Measurements from ENCODE around the gene PTPRN2.

The PTPRN2 gene

GRCh38 chr7:157567666-157568065 is 1020.0 kb downstream of the PTPRN2 start:
- POLR2A ChIA-PET = no interaction called here
- CTCF ChIA-PET = no interaction called here

GRCh38 chr7:157566631-157567006 is 1021.0 kb downstream of the PTPRN2 start:
- TF ChIP-seq ARNT (IDR thresholded peaks at IDR 0.05) = no peak
- TF ChIP-seq NFRKB (IDR thresholded peaks at IDR 0.05) = no peak
- no peak for TF ChIP-seq SUZ12 (IDR thresholded peaks at IDR 0.05)
- no peak for TF ChIP-seq LEF1 (IDR thresholded peaks at IDR 0.05; ENCODE audit: borderline replicate concordance)
- no peak for TF ChIP-seq PKNOX1 (IDR thresholded peaks at IDR 0.05)
- TF ChIP-seq ZNF384 (IDR thresholded peaks at IDR 0.05) = no peak
- TF ChIP-seq FOXM1 (IDR thresholded peaks at IDR 0.05; ENCODE audit: borderline replicate concordance) = no peak
- TF ChIP-seq HDGF (IDR thresholded peaks at IDR 0.05; ENCODE audit: borderline replicate concordance) = no peak
- TF ChIP-seq CTBP1 (IDR thresholded peaks at IDR 0.05; ENCODE audit: borderline replicate concordance) = no peak
- TF ChIP-seq BHLHE40 (IDR thresholded peaks at IDR 0.05; ENCODE audit: borderline replicate concordance) = no peak
- TF ChIP-seq FOXK2 (IDR thresholded peaks at IDR 0.05) = no peak
- no peak for TF ChIP-seq ELF4 (IDR thresholded peaks at IDR 0.05)
- TF ChIP-seq SP1 (IDR thresholded peaks at IDR 0.05) = no peak
- no peak for TF ChIP-seq L3MBTL2 (conservative IDR thresholded peaks at IDR 0.05)
- TF ChIP-seq TARDBP (IDR thresholded peaks at IDR 0.05) = no peak
- TF ChIP-seq FOXA1 (IDR thresholded peaks at IDR 0.05) = no peak
- CTCF ChIA-PET = interaction anchor here (0.8 kb wide), 1 partner anchor 91 kb away, joined by 4 read pairs; no protein-coding TSS in a partner anchor
- POLR2A ChIA-PET = no interaction called here
- no peak for DNase-seq (ENCODE audit: extremely low spot score)

More at GRCh38 chr7:157567666-157568065, 1020.0 kb downstream of the PTPRN2 start:
- DNase-seq (ENCODE audit: extremely low spot score) = no peak
- no peak for TF ChIP-seq LEF1 (IDR thresholded peaks at IDR 0.05; ENCODE audit: borderline replicate concordance)
- no peak for TF ChIP-seq SUZ12 (IDR thresholded peaks at IDR 0.05)
- TF ChIP-seq ZNF384 (IDR thresholded peaks at IDR 0.05) = no peak
- TF ChIP-seq CTBP1 (IDR thresholded peaks at IDR 0.05; ENCODE audit: borderline replicate concordance) = no peak
- TF ChIP-seq ARNT (IDR thresholded peaks at IDR 0.05) = no peak
- TF ChIP-seq BHLHE40 (IDR thresholded peaks at IDR 0.05; ENCODE audit: borderline replicate concordance) = no peak
- no peak for TF ChIP-seq FOXM1 (IDR thresholded peaks at IDR 0.05; ENCODE audit: borderline replicate concordance)
- TF ChIP-seq HDGF (IDR thresholded peaks at IDR 0.05; ENCODE audit: borderline replicate concordance) = no peak
- TF ChIP-seq L3MBTL2 (conservative IDR thresholded peaks at IDR 0.05) = no peak
- TF ChIP-seq PKNOX1 (IDR thresholded peaks at IDR 0.05) = no peak
- TF ChIP-seq SP1 (IDR thresholded peaks at IDR 0.05) = no peak
- no peak for TF ChIP-seq FOXK2 (IDR thresholded peaks at IDR 0.05)
- no peak for TF ChIP-seq FOXA1 (IDR thresholded peaks at IDR 0.05)
- TF ChIP-seq TARDBP (IDR thresholded peaks at IDR 0.05) = no peak
- TF ChIP-seq ELF4 (IDR thresholded peaks at IDR 0.05) = no peak
- no peak for TF ChIP-seq NFRKB (IDR thresholded peaks at IDR 0.05)

GRCh38 chr7:157565981-157566630 is 1021.5 kb downstream of the PTPRN2 start:
- TF ChIP-seq SUZ12 (IDR thresholded peaks at IDR 0.05) (no peak), FOXM1 (IDR thresholded peaks at IDR 0.05; ENCODE audit: borderline replicate concordance) (no peak), ZNF384 (IDR thresholded peaks at IDR 0.05) (no peak), L3MBTL2 (conservative IDR thresholded peaks at IDR 0.05) (no peak), PKNOX1 (IDR thresholded peaks at IDR 0.05) (no peak), HDGF (IDR thresholded peaks at IDR 0.05; ENCODE audit: borderline replicate concordance) (no peak), NFRKB (IDR thresholded peaks at IDR 0.05) (no peak), FOXA1 (IDR thresholded peaks at IDR 0.05) (no peak), TARDBP (IDR thresholded peaks at IDR 0.05) (no peak), ARNT (IDR thresholded peaks at IDR 0.05) (no peak), LEF1 (IDR thresholded peaks at IDR 0.05; ENCODE audit: borderline replicate concordance) (no peak), ELF4 (IDR thresholded peaks at IDR 0.05) (no peak), FOXK2 (IDR thresholded peaks at IDR 0.05) (no peak), SP1 (IDR thresholded peaks at IDR 0.05) (no peak), CTBP1 (IDR thresholded peaks at IDR 0.05; ENCODE audit: borderline replicate concordance) (no peak)
- DNase-seq (ENCODE audit: extremely low spot score) = no peak
- ChIA-PET CTCF (no interaction called here), POLR2A (no interaction called here)

GRCh38 chr7:157565201-157565626 is 1022.4 kb downstream of the PTPRN2 start:
- no peak for DNase-seq (ENCODE audit: extremely low spot score)
- POLR2A ChIA-PET = no interaction called here
- TF ChIP-seq SP1 (IDR thresholded peaks at IDR 0.05) (no peak), HDGF (IDR thresholded peaks at IDR 0.05; ENCODE audit: borderline replicate concordance) (no peak), FOXA1 (IDR thresholded peaks at IDR 0.05) (no peak), LEF1 (IDR thresholded peaks at IDR 0.05; ENCODE audit: borderline replicate concordance) (no peak), L3MBTL2 (conservative IDR thresholded peaks at IDR 0.05) (no peak)
- CTCF ChIA-PET = no interaction called here

GRCh38 chr7:157564517-157565177 is 1023.0 kb downstream of the PTPRN2 start:
- POLR2A ChIA-PET = no interaction called here
- CTCF ChIA-PET = no interaction called here
- no peak for TF ChIP-seq BHLHE40 (IDR thresholded peaks at IDR 0.05; ENCODE audit: borderline replicate concordance)
- no peak for TF ChIP-seq SUZ12 (IDR thresholded peaks at IDR 0.05)
- no peak for TF ChIP-seq ZNF384 (IDR thresholded peaks at IDR 0.05)
- no peak for TF ChIP-seq SP1 (IDR thresholded peaks at IDR 0.05)
- no peak for TF ChIP-seq FOXK2 (IDR thresholded peaks at IDR 0.05)
- TF ChIP-seq CTBP1 (IDR thresholded peaks at IDR 0.05; ENCODE audit: borderline replicate concordance) = no peak
- no peak for DNase-seq (ENCODE audit: extremely low spot score)
